NCI-H2029 treated with DMSO at 0.1 percent for 48 hours (cell line): ENCODE measurements around the gene GRM1.

ENCODE experiments used
- DNase-seq: peaks from one replicate; lab custom pipeline; 2025; lab: John Stamatoyannopoulos, UW

Gene GRM1

GRCh38 chr6:146277142-146277541 is 248.3 kb downstream of the GRM1 start:
- no peak for DNase-seq

- DNase-seq = no peak
Observed at GRCh38 chr6:146281651-146282362, 252.9 kb downstream of the GRM1 start.

GRCh38 chr6:146282837-146283236 is 254.0 kb downstream of the GRM1 start:
- DNase-seq = no peak

GRCh38 chr6:146284311-146284710 is 255.4 kb downstream of the GRM1 start:
- no peak for DNase-seq

- no peak for DNase-seq
Observed at GRCh38 chr6:146286961-146287360, 258.1 kb downstream of the GRM1 start.

GRCh38 chr6:146287691-146288369 is 259.0 kb downstream of the GRM1 start:
- DNase-seq = no peak

GRCh38 chr6:146289816-146290588 is 261.1 kb downstream of the GRM1 start:
- no peak for DNase-seq

- no peak for DNase-seq
Observed at GRCh38 chr6:146290589-146290901, 261.7 kb downstream of the GRM1 start.

- DNase-seq = no peak
Observed at GRCh38 chr6:146292506-146292905, 263.6 kb downstream of the GRM1 start.

- no peak for DNase-seq
Observed at GRCh38 chr6:146295695-146296094, 266.8 kb downstream of the GRM1 start.

- no peak for DNase-seq
Observed at GRCh38 chr6:146297815-146298214, 269.0 kb downstream of the GRM1 start.

- no peak for DNase-seq
Observed at GRCh38 chr6:146300521-146300920, 271.7 kb downstream of the GRM1 start.

- DNase-seq = no peak
Observed at GRCh38 chr6:146301764-146302163, 272.9 kb downstream of the GRM1 start.

- no peak for DNase-seq
Observed at GRCh38 chr6:146302994-146303393, 274.1 kb downstream of the GRM1 start.

GRCh38 chr6:146304181-146304580 is 275.3 kb downstream of the GRM1 start:
- no peak for DNase-seq

GRCh38 chr6:146305092-146305491 is 276.2 kb downstream of the GRM1 start:
- DNase-seq = no peak

- DNase-seq = no peak
Observed at GRCh38 chr6:146305951-146306350, 277.1 kb downstream of the GRM1 start.

- no peak for DNase-seq
Observed at GRCh38 chr6:146310628-146311027, 281.8 kb downstream of the GRM1 start.

GRCh38 chr6:146311079-146311478 is 282.2 kb downstream of the GRM1 start:
- no peak for DNase-seq

GRCh38 chr6:146312608-146313007 is 283.7 kb downstream of the GRM1 start:
- DNase-seq = no peak

- DNase-seq = no peak
Observed at GRCh38 chr6:146315381-146316174, 286.7 kb downstream of the GRM1 start.

- no peak for DNase-seq
Observed at GRCh38 chr6:146316175-146316495, 287.3 kb downstream of the GRM1 start.

GRCh38 chr6:146331013-146331412 is 302.2 kb downstream of the GRM1 start:
- no peak for DNase-seq
